Ramos (cell line): ENCODE results near the gene PDCD1LG2.
"Not testable (repeated sequence)": the region's sequence is repeated elsewhere in the genome, so short reads cannot be mapped to it uniquely, and the experiment has no call there.

Source experiments
- in situ Hi-C: fragments of 300-500 bp; cut with MboI; formaldehyde crosslinking; loops from one replicate; pipeline ENCODE4 v1.14.3; 2022; ENCODE audit warnings: low sequenced_read_pairs; ENCODE audit not compliant: unreplicated experiment

Gene PDCD1LG2

GRCh38 chr9:5492965-5493678 lies 17.2 kb upstream of the PDCD1LG2 start:
- in situ Hi-C loops = no loop called here

DNA sequence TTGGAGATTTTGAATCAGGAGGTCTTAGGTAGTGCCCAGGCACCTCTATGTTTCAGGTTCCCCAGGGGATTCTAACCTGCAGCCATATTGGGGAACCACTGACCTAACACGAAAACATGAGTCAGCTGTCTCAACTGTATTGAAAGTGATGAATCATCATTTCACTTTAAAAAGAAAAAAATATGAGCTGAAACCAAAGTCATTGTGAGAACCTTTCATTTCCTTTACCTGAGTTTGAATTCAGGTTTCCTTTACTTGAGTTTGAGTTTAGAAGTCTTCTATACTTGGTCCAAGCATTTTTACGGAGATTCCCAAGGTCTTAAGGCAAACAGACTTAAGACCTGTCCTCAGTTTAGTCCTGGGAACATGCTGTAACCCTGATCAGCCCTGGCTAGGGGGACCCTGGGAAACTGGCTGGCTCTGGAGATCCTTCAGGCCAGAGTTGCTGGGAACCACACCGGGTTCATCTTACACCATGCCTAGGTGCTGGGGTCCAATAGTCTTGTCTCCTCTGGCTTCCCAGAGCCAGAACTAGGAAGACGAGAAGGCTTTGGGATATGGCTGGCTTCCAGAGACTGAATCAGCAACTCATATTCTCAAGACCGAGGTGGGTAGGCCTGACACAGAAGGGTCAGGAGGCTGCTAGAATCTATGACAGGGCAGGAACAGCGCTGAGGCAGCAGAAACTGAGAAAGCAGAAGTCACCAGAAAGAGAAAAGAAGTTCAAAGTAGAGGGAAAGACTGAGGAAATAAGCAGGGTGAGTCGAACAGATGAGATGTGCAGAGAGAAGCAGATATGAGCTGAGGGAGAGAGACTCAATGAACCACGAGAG lies 16.4 kb upstream of the PDCD1LG2 start:
- in situ Hi-C loops = no loop called here

DNA sequence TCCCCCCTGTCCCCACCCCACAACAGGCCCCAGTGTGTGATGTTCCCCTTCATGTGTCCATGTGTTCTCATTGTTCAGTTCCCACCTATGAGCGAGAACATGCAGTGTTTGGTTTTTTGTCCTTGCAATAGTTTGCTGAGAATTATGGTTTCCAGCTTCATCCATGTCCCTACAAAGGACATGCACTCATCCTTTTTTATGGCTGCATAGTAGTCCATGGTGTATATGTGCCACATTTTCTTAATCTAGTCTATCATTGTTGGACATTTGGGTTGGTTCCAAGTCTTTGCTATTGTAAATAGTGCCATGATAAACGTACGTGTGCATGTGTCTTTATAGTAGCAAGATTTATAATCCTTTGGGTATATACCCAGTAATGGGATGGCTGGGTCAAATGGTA lies 15.6 kb upstream of the PDCD1LG2 start:
- in situ Hi-C loops = not testable (repeated sequence)

DNA sequence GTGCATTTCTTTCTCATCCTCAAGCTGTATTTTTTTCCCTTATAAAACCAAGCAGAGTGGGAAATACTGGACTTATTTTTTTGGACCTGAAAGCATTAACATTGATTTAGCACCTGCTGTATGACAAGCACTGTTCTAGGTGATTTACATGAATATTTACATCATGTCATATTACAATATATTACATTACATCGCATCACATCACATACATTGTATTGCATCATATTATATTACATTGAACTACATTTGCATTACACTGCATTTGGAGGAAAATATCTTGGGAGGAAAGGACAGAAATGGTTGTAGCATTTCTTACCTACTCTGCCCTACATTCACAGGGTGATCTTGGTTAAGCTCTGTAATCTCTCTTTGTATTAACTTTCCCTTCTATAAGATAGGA lies 11.2 kb upstream of the PDCD1LG2 start:
- in situ Hi-C loops = no loop called here

DNA sequence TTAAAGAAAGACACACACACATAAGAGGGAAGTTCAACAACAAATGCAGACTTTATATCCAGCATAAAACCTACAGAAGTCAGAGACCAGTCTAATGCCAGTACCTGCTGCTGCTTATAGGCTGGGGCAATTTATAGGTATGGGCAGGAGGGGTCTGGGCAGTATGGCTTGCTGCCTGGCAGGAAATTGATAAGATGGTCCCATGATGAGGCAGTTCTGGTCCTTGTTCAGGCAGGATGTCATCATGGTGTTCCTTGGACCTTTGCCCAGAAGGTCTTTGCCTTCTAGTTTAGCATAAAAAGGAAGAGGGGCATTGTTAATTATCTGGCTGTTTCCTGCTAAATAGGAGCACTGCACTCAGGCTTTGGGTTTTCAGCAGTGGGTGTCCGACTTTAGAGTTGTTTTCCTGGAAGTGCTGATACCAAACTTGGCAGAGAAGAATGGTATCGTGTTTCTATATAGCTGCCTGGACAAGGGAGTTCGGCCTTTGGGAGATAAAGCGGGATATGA lies 10.4 kb upstream of the PDCD1LG2 start:
- in situ Hi-C loops = no loop called here

GRCh38 chr9:5500441-5501235 lies 9.7 kb upstream of the PDCD1LG2 start:
- in situ Hi-C loops = no loop called here

- in situ Hi-C loops = no loop called here
Observed at GRCh38 chr9:5502553-5502952, 7.8 kb upstream of the PDCD1LG2 start.

DNA sequence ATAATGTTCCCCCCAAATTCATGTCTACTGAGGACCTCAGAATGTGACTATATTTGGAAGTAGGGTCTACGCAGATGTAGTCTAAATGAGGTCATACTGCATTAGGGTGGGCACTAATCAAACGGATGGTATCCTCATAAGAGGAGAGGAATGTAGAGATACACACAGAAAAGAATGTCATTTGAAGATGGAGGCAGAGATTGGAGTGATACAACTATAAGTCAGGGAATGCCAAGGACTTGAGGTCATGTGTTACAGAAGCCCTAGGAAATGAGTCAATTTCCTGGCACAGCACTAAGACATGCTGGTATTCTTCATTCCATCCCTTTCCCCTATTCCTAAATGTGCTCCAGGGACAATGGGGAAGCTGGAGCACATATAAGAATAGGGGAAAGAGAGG lies 758 bp upstream of the PDCD1LG2 start:
- in situ Hi-C loops = no loop called here

DNA sequence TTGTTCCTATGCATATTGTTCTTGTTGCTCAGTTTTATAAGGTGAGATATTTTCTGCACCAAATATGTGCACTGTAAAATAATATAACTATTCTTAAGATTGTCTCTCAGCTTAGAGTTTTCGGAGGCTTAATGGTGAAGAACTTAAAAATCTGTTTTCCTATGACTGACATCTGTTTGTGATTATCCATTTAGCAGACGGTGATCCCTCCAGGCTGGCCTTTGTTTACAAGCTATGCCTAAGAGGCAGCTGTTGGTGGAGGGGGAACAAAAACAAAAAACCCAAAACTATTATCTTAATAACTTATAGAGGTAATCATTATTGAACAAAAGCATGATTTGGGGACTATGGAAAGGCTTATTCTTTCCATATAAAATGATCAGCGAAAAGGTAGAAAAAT lies 658 bp downstream of the PDCD1LG2 start:
- in situ Hi-C loops = no loop called here

GRCh38 chr9:5511476-5511875 lies 1.1 kb downstream of the PDCD1LG2 start:
- in situ Hi-C loops = no loop called here

DNA sequence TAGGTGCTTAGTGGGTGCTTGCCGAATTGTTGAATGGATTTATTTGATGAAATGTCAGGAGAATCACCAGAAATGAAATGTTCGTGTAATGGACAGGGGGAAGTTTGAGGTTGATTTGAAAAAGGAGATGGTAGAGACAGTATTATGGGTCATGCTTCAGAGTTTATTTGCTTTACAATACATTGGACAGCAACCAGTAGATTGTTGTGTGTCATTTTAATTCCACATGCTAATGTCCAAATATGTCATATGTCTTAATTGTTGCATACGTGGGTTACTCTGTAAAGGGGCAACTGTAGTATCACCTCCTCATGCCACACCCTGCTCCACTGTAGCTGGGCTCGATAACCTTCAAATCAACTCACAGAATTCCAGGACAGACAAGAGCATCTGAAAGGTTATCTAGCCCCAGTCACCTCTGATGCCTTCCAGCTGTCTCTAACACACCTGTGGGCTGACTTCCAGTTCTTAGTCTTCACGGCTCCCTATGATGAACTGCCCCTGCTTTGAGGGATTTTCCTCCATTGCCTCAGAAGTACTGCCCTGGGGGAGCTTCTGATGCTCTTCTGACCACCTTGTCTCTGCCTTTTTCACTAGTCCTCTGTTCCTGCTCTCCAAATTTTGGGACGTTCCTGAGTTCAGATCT lies 1.7 kb downstream of the PDCD1LG2 start:
- in situ Hi-C loops = no loop called here

- in situ Hi-C loops = no loop called here
Observed at GRCh38 chr9:5512658-5513452, 2.5 kb downstream of the PDCD1LG2 start.

DNA sequence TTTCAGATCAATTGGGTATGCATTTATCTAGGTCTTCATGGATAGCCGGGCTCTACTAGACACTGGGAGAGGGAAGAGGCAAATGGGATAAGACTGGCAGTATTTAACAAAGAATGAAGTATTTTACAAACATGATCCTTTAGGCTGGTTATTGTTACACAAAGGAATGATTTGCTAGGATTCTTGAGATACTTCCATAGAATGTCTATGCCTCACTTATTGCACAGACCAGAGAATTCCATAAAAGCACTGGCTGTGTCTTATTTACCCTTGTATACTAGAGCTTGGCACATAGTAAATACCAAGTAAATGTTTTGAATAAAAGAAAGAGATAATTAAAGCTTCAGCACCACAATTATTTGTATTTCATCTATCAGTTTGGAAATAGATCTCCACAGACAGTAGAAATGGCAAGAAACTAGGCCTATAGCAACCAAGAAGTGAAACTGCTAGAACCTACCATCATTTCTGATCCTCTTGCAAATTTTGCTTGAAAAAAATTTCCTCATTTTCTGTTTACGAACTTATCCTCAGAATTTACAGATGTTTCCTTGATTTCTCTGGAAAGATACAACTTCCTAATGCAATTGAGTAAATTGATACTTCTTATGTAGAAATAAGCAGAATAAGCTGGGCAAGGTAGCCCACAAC lies 3.8 kb downstream of the PDCD1LG2 start:
- in situ Hi-C loops = no loop called here

GRCh38 chr9:5514617-5515260 lies 4.4 kb downstream of the PDCD1LG2 start:
- in situ Hi-C loops = no loop called here

DNA sequence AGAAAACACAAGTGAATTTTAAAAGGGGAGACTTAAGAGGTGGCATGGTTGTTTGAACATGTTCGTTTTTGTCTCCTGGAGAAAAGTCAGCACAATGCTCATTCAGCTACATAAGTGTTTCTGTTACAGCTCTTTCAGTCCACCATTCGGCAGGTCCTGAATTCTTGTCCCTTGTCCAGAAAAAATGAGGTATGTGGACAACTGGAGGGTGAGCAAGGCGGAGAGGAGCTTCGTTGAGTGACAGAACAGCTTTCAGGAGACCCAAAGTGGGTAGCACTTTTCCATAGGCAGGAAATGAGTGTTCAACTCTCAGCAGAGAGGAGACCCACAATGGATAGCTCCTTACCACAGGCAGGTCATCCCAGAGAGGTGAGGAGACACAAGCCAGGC lies 4.9 kb downstream of the PDCD1LG2 start:
- in situ Hi-C loops = no loop called here

GRCh38 chr9:5516453-5517220 lies 6.3 kb downstream of the PDCD1LG2 start:
- in situ Hi-C loops = no loop called here

DNA sequence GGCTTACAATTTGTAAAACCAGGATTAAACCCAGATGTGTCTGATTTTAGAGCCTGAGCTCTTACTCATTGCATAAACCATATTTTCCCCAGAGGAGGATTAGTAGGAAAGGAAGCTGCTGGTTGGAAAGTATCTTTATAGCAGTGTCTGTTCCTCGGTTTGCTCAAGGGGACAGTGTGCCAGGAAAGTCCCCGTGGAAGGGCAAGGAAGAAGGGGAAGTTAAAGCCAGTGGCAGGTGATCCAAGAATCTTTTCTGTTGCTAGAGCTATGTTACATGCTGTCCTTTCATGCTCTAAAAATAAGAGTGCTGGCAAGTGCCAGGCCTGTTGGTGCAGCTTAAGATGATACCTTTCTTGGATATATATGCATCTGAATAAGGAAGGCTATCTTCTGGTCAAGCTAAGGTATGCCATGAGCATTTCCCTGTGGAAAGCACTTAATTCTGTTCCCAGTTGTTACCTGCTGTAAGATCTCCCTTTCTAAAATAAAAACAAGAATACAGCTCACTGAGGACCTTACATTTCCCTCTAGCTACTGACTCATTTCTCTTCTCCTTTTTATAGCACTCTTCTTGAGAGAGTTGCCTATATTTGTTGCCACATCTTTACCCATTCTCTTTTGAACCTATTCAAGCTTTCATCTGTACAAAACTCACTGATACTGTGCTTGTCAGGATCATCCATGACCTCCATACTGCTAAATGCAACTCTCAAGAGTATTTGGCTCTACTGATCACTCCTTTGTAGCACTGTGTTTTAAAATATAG lies 8.0 kb downstream of the PDCD1LG2 start:
- in situ Hi-C loops = no loop called here
